Measurements from ENCODE around the gene CSAG2.

Gene CSAG2

GRCh38 chrX:152663086-152663485 lies 46.0 kb downstream of the CSAG2 start:
- no peak for TF ChIP-seq MAX (IDR thresholded peaks at IDR 0.05; ENCODE audit: low read depth, low read length)
- no peak for TF ChIP-seq POLR2A (IDR thresholded peaks at IDR 0.05; ENCODE audit: extremely low read depth, insufficient read length)
- TF ChIP-seq CTCF (IDR thresholded peaks at IDR 0.05; ENCODE audit: low read depth, low read length), result no peak
- no peak for TF ChIP-seq MYC (IDR thresholded peaks at IDR 0.05; ENCODE audit: low read depth, low read length)
- no peak overlapping the region for H3K4me3 ChIP-seq (ENCODE audit: low read depth, low read length)
- DNase-seq (ENCODE audit: low read depth), result no peak

GRCh38 chrX:152658302-152658701 lies 50.8 kb downstream of the CSAG2 start:
- DNase-seq (ENCODE audit: low read depth), result peak; percentile 5
- no peak overlapping the region for H3K4me3 ChIP-seq (ENCODE audit: low read depth, low read length)
- TF ChIP-seq CTCF (IDR thresholded peaks at IDR 0.05; ENCODE audit: low read depth, low read length) (peak; percentile 30), MYC (IDR thresholded peaks at IDR 0.05; ENCODE audit: low read depth, low read length) (no peak), POLR2A (IDR thresholded peaks at IDR 0.05; ENCODE audit: extremely low read depth, insufficient read length) (no peak), MAX (IDR thresholded peaks at IDR 0.05; ENCODE audit: low read depth, low read length) (no peak)
